Measurements from ENCODE around the gene PLXNA2.

PLXNA2 gene

DNA sequence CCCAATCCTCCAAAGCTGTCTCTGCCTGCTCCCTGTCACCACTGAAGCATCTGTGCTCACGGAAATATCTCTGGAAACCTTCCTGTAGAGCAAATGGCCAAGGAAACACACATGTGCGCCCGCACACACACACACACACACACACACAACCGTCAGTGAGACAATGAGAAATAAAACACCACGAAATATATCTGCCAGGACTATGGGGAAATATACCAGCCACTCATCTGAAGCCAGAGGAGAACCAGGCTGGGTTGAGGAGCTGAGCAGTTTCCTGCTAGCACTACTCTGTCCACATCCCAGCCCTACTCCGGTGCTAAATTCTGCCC, 25.1 kb upstream of the PLXNA2 start:
- Mint-ChIP-seq H3K9me3 (no peaks in the 10 kb centered on the region), H3K4me1 (peaks cover 67% of the 10 kb centered on the region), H3K4me3 (peak overlapping the region in 2 of 3 experiments; percentile 15), H3K36me3 (ENCODE audit: low read depth) (no peaks in the 10 kb centered on the region), H3K27ac (peak overlapping the region; percentile 44 to 70 (median 53)), H3K27me3 (ENCODE audit: low read depth) (peaks cover 19% of the 10 kb centered on the region)
- TF ChIP-seq, protein P1, sequence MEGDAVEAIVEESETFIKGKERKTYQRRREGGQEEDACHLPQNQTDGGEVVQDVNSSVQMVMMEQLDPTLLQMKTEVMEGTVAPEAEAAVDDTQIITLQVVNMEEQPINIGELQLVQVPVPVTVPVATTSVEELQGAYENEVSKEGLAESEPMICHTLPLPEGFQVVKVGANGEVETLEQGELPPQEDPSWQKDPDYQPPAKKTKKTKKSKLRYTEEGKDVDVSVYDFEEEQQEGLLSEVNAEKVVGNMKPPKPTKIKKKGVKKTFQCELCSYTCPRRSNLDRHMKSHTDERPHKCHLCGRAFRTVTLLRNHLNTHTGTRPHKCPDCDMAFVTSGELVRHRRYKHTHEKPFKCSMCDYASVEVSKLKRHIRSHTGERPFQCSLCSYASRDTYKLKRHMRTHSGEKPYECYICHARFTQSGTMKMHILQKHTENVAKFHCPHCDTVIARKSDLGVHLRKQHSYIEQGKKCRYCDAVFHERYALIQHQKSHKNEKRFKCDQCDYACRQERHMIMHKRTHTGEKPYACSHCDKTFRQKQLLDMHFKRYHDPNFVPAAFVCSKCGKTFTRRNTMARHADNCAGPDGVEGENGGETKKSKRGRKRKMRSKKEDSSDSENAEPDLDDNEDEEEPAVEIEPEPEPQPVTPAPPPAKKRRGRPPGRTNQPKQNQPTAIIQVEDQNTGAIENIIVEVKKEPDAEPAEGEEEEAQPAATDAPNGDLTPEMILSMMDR (IDR thresholded peaks at IDR 0.05; ENCODE audit: unreplicated experiment in 3 of 3) = no peak

DNA sequence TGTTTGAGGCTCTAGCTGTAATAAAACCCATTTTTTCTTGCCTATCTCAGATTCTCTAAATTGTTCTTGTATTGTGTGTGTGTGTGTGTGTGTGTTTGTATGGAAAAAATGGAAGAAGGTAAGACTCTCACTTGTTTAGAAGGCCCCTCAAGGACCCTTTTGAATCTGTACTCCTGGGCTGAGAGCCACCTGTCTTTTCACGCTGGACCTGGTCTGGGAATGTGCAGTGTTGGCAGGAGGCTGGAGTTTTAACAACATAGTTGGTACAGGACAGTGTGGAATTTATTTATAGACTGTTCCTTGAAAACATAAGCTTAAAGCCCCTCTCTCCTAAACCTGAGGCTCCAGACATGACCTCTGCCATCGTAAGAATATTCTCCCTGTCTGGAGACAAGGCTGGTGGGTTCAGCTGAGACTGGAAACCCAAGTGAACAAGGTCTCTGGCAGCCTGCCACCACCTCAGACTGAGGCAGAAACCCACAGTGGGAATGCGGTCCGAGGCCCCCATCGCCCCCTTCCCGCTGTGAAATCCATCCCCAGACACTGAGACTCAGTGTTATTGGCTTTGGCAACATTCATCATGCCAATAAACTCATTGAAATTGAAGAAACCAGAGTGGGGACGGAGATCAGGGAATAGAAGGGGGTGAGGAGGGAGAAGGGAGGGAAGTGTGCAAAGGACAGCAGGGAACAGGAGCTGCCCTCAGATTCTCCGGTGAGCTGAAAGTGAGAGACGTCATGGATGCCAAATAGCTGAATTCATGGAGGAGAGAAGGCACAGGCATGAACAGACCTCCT, 24.6 kb upstream of the PLXNA2 start:
- no peaks in the 10 kb centered on the region for H3K36me3 Mint-ChIP-seq (ENCODE audit: low read depth)
- TF ChIP-seq, protein P1 (IDR thresholded peaks at IDR 0.05; ENCODE audit: unreplicated experiment in 3 of 3) = no peak
- H3K27ac Mint-ChIP-seq = peak overlapping the region; percentile 44 to 70 (median 63)
- peaks cover 19% of the 10 kb centered on the region for H3K27me3 Mint-ChIP-seq (ENCODE audit: low read depth)
- H3K4me3 Mint-ChIP-seq = peak overlapping the region in 2 of 3 experiments; percentile 10 to 15
- H3K4me1 Mint-ChIP-seq = peaks cover 67% of the 10 kb centered on the region
- no peaks in the 10 kb centered on the region for H3K9me3 Mint-ChIP-seq

DNA sequence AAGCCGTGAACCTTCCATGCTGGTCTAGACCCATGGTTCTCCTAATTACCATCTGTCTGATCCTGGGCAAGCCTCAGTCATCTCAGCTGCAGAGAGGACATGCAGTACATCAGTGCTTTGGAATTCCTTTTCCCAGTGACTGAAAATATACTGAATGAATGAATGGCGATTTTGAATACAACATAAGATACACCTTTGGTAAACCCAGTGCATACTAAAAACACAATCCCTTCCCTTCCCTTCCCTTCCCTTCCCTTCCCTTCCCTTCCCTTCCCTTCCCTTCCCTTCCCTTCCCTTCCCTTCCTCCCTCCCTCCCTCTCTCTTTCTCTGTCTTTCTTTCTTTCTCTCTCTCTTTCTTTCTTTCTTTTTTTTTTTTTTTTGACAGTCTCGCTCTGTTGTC, 21.3 kb upstream of the PLXNA2 start:
- Mint-ChIP-seq H3K4me3 (no peak overlapping the region), H3K27me3 (ENCODE audit: low read depth) (peaks cover 10% of the 10 kb centered on the region)
- TF ChIP-seq, protein P1 (IDR thresholded peaks at IDR 0.05; ENCODE audit: unreplicated experiment in 3 of 3) = no peak

DNA sequence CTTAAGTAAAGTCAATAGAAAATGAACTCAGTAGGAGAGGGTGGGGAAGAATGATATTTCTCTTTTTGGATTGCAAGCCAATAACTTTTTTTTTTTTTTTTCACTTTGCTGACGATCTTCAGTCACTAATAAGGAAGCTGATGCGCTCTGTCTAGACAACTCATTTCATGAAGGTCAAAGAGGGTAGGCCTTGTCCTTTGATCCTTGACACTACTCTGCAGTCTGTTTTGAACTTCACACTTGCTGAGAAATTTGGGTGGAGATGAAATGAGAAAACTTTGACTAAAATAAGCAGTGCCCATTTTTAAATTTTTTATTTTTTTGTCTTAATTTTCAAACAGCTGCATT, 20.9 kb upstream of the PLXNA2 start:
- Mint-ChIP-seq H3K27me3 (ENCODE audit: low read depth) (peaks cover 10% of the 10 kb centered on the region), H3K27ac (peak overlapping the region in 2 of 3 experiments; percentile 65 to 67), H3K4me3 (peak overlapping the region in 1 of 3 experiments; percentile 13), H3K36me3 (ENCODE audit: low read depth) (no peaks in the 10 kb centered on the region), H3K4me1 (peaks cover 45% of the 10 kb centered on the region), H3K9me3 (peaks cover 11% of the 10 kb centered on the region)
- TF ChIP-seq, protein P1 (IDR thresholded peaks at IDR 0.05; ENCODE audit: unreplicated experiment in 3 of 3) = no peak

More for the DNA sequence above, 21.3 kb upstream of the PLXNA2 start:
- H3K27ac Mint-ChIP-seq = no peak overlapping the region
- H3K36me3 Mint-ChIP-seq (ENCODE audit: low read depth) = no peaks in the 10 kb centered on the region
- peaks cover 49% of the 10 kb centered on the region for H3K4me1 Mint-ChIP-seq
- peaks cover 9% of the 10 kb centered on the region for H3K9me3 Mint-ChIP-seq

DNA sequence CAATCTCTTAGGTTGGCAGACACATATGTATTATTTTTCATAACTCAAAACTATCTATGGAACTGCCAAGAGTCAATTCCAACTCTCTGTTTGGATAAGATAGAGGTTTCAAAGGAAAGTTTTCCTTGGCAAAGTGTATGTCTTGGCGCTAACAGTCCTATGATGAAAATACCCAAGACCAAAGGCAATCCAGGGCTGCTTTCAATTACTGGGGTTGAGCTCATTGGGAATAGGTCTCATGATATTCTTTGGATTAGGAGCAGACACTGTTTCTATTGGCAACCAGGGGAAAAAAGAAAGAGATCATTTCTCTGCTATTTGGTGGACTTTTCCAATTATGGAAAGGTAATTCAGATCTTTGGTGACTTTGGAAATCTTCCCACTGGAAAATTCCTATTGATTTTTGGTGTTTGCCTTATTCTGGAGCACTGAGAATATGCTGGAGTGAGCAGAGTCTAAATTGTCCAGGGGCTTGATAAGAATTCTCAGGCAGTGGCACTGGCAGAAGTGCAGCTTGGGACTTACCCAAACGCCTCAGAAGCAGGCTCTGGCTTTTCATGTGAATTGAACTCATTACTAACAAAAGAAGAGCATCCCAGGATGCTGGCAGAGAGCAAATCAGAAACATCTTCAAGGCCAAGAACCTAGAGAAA, 20.4 kb upstream of the PLXNA2 start:
- Mint-ChIP-seq H3K9me3 (peaks cover 14% of the 10 kb centered on the region), H3K4me1 (peaks cover 40% of the 10 kb centered on the region), H3K4me3 (peak overlapping the region in 1 of 3 experiments; percentile 13), H3K27me3 (ENCODE audit: low read depth) (peaks cover 10% of the 10 kb centered on the region), H3K36me3 (ENCODE audit: low read depth) (peaks cover 2% of the 10 kb centered on the region), H3K27ac (peak overlapping the region in 2 of 3 experiments; percentile 65 to 67)
- TF ChIP-seq, protein P1 (IDR thresholded peaks at IDR 0.05; ENCODE audit: unreplicated experiment in 3 of 3) = no peak

Measured in nephron (organoid).